ENCODE data around the gene MAD1L1. TPM values are rescaled to one million over a fixed set of nuclear protein-coding genes. Genes with fewer than 3 reads are reported as not detected.

The MAD1L1 gene
- total RNA-seq, 2 donors from 2014 or later, result 59.1 to 61.4 TPM

DNA sequence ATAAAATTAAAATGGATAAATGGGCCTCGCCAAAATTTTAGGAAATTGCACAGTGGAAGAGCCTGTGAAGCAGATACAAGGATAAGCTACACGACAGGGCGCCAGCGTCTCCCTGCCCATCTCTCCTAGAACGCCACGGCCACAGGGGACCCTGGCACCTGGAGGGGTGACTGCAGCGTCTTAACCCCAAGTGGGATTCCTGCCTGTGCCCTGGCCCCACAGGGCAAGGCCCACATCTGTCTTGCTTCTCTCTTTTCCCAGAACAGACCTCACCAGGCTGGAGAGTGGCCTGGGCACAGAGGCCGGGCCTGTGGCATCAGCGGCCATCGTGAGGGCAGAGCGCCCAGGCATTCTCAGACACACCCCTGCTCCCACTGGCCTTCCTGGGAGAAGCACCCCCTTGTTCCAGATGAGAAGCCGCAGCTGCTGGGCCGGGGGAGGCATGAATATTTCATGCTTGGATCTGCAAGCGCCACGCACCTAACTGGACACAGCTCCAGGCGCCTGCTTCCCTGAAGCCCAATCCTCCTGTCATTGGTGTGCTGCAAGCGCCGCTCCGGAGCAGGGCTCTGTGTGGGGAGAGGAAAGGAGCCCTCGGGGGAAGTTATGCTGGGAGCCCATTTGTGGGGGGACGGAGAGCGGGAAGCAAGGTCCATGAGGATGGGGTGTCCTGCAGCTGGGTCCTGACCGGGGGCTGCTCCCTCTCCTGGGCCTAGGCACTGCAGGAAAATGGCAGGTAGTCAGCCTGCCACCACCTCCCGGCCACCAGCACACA is 409.2 kb downstream of the MAD1L1 start:
- Histone ChIP-seq H3K4me1 (ENCODE audit: control insufficient read depth, insufficient read depth, low read length) (no peaks in the 10 kb centered on the region), H3K36me3 (ENCODE audit: control insufficient read depth, insufficient read depth, low read length) (no peaks in the 10 kb centered on the region), H3K27me3 (ENCODE audit: control insufficient read depth, insufficient read depth, low read length, poor library complexity, severe bottlenecking) (no peaks in the 10 kb centered on the region), H3K4me3 (ENCODE audit: low read length) (no peak overlapping the region), H3K27ac (ENCODE audit: low read depth, low read length) (no peak overlapping the region), H3K9me3 (ENCODE audit: control insufficient read depth, low read length) (no peaks in the 10 kb centered on the region), H3K9ac (ENCODE audit: extremely low read depth, low read length, poor library complexity, severe bottlenecking) (no peak overlapping the region)
- no peaks in the 10 kb centered on the region for H3K4me1 Mint-ChIP-seq
- H3K9me3 Mint-ChIP-seq, result peaks cover under 1% of the 10 kb centered on the region
- 89 to 96% methylated on average over 11 to 24 of the region's 24 CpGs for WGBS, 2 experiments (ENCODE audit: insufficient coverage in 1 of 2, insufficient read length in 1 of 2)
- H3K36me3 Mint-ChIP-seq (ENCODE audit: low read depth), result peaks cover under 1% of the 10 kb centered on the region
- no peak overlapping the region for H3K4me3 Mint-ChIP-seq
- peak; percentile 35 for DNase-seq
- no peaks in the 10 kb centered on the region for H3K27me3 Mint-ChIP-seq (ENCODE audit: insufficient read depth)
- H3K27ac Mint-ChIP-seq, result no peak overlapping the region
- TF ChIP-seq, protein P1, sequence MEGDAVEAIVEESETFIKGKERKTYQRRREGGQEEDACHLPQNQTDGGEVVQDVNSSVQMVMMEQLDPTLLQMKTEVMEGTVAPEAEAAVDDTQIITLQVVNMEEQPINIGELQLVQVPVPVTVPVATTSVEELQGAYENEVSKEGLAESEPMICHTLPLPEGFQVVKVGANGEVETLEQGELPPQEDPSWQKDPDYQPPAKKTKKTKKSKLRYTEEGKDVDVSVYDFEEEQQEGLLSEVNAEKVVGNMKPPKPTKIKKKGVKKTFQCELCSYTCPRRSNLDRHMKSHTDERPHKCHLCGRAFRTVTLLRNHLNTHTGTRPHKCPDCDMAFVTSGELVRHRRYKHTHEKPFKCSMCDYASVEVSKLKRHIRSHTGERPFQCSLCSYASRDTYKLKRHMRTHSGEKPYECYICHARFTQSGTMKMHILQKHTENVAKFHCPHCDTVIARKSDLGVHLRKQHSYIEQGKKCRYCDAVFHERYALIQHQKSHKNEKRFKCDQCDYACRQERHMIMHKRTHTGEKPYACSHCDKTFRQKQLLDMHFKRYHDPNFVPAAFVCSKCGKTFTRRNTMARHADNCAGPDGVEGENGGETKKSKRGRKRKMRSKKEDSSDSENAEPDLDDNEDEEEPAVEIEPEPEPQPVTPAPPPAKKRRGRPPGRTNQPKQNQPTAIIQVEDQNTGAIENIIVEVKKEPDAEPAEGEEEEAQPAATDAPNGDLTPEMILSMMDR (conservative IDR thresholded peaks at IDR 0.05), result no peak

DNA sequence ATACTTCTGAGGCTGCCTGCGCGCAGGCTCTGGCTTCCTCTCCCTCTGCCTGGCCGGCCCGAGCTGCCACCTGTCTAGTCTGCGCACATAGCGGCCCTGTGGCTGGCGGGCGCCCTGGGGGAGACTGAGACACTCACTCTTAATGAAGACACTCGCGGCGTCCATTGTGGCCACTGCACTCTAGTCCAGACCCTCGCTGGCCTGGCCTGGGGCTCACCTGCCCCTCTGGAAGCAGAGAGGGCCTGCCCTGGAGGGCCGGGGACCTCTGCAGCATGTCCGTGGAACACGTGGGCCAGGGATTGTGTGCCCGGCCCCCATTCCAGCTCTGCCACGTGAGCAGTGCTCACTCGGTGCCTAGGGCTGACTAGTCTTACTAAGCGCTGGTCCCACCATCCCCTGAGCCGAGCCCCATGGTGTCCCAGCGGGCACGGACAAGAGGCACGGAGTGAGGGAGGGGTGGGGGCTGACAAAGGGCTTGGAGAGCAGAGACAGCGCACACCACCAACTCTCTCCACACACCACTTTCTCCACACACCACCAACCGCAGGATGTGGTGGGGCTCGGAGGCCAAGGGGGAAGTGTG is 413.4 kb downstream of the MAD1L1 start:
- DNase-seq, result peak; percentile 30
- no peaks in the 10 kb centered on the region for H3K27me3 Mint-ChIP-seq (ENCODE audit: insufficient read depth)

DNA sequence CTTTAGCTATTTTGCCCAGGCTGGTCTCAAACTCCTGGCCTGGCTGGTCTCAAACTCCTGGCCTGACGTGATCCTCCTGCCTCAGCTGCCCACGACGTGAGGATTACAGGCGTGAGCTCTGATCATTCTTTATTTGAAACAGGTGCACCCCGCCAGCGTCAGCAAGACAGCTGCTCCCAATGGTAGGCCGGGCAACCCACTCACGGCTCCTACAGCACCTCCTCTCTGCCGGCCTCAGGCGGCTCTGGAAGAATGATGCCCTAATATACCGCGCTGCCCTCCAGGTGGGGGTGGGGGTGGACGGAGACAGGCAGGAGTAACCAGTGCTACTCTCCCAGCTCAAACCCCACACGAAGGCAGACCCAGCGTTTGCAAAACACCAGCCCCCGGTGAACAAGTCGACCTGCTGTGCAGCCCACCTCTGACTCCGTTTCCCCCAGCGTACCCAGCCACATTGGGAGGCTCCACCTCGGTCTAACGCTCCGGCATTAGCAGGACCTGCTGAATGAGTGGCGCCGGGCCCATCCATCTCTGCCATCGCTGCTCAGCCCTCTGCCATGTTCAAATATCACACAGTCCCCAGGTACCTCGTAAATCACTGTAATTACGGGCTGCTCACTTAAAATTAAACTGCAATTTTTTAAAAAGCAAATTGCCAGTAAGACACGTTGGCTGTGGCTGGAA is 414.0 kb downstream of the MAD1L1 start:
- Histone ChIP-seq H3K36me3 (ENCODE audit: control insufficient read depth, insufficient read depth, low read length) (no peaks in the 10 kb centered on the region), H3K27ac (ENCODE audit: low read depth, low read length) (no peak overlapping the region), H3K4me3 (ENCODE audit: low read length) (no peak overlapping the region), H3K9ac (ENCODE audit: extremely low read depth, low read length, poor library complexity, severe bottlenecking) (no peak overlapping the region), H3K27me3 (ENCODE audit: control insufficient read depth, insufficient read depth, low read length, poor library complexity, severe bottlenecking) (no peaks in the 10 kb centered on the region), H3K4me1 (ENCODE audit: control insufficient read depth, insufficient read depth, low read length) (no peaks in the 10 kb centered on the region), H3K9me3 (ENCODE audit: control insufficient read depth, low read length) (no peaks in the 10 kb centered on the region)
- TF ChIP-seq, protein P1 (conservative IDR thresholded peaks at IDR 0.05), result no peak
- Mint-ChIP-seq H3K36me3 (ENCODE audit: low read depth) (peaks cover 3% of the 10 kb centered on the region), H3K27ac (peak overlapping the region; percentile 21), H3K9me3 (no peaks in the 10 kb centered on the region), H3K4me3 (no peak overlapping the region), H3K4me1 (no peaks in the 10 kb centered on the region), H3K27me3 (ENCODE audit: insufficient read depth) (no peaks in the 10 kb centered on the region)
- 94 to 97% methylated on average over 11 to 25 of the region's 28 CpGs for WGBS, 2 experiments (ENCODE audit: insufficient coverage in 1 of 2, insufficient read length in 1 of 2)
- peak; percentile 35 for DNase-seq

More for the DNA sequence above, 413.4 kb downstream of the MAD1L1 start:
- Histone ChIP-seq H3K9ac (ENCODE audit: extremely low read depth, low read length, poor library complexity, severe bottlenecking) (no peak overlapping the region), H3K36me3 (ENCODE audit: control insufficient read depth, insufficient read depth, low read length) (no peaks in the 10 kb centered on the region), H3K27ac (ENCODE audit: low read depth, low read length) (no peak overlapping the region), H3K4me3 (ENCODE audit: low read length) (no peak overlapping the region), H3K9me3 (ENCODE audit: control insufficient read depth, low read length) (no peaks in the 10 kb centered on the region), H3K27me3 (ENCODE audit: control insufficient read depth, insufficient read depth, low read length, poor library complexity, severe bottlenecking) (no peaks in the 10 kb centered on the region), H3K4me1 (ENCODE audit: control insufficient read depth, insufficient read depth, low read length) (no peaks in the 10 kb centered on the region)
- Mint-ChIP-seq H3K4me3 (no peak overlapping the region), H3K27ac (no peak overlapping the region), H3K9me3 (no peaks in the 10 kb centered on the region), H3K4me1 (no peaks in the 10 kb centered on the region), H3K36me3 (ENCODE audit: low read depth) (peaks cover 2% of the 10 kb centered on the region)
- 91 to 92% methylated on average over 11 to 25 of the region's 26 CpGs for WGBS, 2 experiments (ENCODE audit: insufficient coverage in 1 of 2, insufficient read length in 1 of 2)
- TF ChIP-seq, protein P1 (conservative IDR thresholded peaks at IDR 0.05), result no peak

Data from endodermal cell (in vitro differentiated cells).